HG03280 (cell line): ENCODE data around the gene DISP1.

Experiments
- ATAC-seq: cut with Tn5 transposase; IDR thresholded peaks from one replicate; pipeline ENCODE4 v1.9.1; 2021; ENCODE audit warnings: mild to moderate bottlenecking, moderate library complexity; ENCODE audit not compliant: unreplicated experiment

The DISP1 gene, protein sequence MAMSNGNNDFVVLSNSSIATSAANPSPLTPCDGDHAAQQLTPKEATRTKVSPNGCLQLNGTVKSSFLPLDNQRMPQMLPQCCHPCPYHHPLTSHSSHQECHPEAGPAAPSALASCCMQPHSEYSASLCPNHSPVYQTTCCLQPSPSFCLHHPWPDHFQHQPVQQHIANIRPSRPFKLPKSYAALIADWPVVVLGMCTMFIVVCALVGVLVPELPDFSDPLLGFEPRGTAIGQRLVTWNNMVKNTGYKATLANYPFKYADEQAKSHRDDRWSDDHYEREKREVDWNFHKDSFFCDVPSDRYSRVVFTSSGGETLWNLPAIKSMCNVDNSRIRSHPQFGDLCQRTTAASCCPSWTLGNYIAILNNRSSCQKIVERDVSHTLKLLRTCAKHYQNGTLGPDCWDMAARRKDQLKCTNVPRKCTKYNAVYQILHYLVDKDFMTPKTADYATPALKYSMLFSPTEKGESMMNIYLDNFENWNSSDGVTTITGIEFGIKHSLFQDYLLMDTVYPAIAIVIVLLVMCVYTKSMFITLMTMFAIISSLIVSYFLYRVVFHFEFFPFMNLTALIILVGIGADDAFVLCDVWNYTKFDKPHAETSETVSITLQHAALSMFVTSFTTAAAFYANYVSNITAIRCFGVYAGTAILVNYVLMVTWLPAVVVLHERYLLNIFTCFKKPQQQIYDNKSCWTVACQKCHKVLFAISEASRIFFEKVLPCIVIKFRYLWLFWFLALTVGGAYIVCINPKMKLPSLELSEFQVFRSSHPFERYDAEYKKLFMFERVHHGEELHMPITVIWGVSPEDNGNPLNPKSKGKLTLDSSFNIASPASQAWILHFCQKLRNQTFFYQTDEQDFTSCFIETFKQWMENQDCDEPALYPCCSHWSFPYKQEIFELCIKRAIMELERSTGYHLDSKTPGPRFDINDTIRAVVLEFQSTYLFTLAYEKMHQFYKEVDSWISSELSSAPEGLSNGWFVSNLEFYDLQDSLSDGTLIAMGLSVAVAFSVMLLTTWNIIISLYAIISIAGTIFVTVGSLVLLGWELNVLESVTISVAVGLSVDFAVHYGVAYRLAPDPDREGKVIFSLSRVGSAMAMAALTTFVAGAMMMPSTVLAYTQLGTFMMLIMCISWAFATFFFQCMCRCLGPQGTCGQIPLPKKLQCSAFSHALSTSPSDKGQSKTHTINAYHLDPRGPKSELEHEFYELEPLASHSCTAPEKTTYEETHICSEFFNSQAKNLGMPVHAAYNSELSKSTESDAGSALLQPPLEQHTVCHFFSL (N-terminal part only)

DNA sequence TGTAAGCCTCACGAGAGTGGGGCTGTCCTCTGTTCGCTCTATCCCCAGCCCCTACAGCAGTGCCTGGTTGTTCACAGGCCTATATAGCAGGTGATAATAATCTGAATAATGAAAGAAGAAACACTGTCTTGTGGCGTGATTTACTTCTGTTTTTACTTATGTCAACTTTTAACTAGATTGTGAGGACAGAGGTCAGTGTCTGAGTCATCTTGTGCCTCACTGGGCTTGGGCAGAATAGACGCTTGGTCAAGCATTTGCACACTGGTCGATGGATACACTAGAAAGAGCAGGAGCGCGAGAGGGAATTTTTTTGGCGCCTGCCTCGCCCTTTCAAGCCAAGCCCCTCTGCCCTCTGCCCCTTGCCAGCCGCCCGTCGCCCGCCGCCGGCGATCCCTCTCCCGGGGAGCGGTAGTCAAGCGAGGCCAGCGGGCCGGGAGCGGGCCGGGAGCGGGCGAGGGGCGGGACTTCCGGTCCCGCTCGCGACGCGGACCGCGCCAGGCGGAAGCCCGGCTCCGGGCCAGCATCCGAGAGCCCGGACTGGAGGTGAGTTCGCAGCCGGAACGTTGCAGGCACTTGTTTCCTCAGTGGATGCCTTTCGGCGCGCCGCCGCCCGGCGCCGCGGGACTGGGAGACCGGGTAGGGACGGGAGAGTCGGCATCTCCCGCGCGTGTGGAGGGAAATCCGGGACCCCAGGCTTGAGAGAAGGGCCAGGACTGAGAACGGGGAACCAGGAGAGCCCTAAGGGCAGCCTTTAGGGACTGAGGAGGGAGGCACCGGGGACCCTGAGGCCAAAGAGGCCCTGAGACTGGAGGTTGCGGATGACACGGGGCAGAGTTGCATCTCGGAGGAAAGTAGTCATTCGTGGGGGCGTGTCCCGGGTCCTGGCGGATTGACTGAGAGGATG lies at the start of gene DISP1:
TSS of gene DISP1 (plus strand) at position 504 of the 904 bp plus-strand sequence. CDS start 127,785 bp downstream, outside the sequence.
- peak; percentile 92 for ATAC-seq

DNA sequence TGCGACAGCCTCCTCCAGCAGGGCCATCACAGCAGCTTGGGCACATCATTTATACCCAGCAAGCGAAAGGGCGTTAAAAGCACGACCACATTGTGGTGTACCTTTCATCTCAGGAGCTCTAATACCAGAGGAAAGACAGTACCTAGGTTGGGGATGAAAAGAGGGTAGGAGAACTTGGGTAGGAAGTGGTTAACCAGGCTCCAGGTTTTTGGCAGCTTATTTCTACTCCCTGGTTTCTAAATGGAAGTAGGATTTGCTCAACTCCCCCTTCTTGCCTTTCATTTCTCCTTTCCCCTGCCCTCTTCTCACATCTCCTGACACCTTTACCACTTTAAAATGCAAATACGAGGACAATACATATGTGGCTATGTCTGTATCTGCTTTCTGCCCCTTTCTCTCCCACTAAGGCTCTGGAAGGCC lies 47.7 kb upstream of the DISP1 start:
- no peak for ATAC-seq

DNA sequence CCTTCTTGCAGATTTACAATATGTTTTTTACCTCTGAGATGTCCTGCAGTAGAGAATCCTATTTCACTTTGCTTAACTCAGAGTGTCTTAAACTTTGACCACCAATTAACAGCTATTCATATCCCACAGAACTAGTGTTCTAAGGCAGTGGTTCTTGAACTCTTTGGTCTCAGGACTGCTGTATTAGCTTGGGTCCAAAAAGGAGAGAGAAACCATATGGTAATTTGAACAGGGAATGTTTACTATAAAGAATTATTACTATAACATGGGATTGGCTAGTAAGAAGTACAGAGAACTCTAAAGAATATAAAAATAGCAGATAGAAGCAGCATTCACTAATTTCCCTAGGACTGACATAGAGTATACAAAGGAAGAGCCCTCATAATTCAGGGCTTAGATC lies 46.2 kb upstream of the DISP1 start:
- ATAC-seq = no peak

- no peak for ATAC-seq
Observed at GRCh38 chr1:222769181-222769580, 45.7 kb upstream of the DISP1 start.

GRCh38 chr1:222769971-222770620 lies 44.7 kb upstream of the DISP1 start:
- ATAC-seq = no peak

DNA sequence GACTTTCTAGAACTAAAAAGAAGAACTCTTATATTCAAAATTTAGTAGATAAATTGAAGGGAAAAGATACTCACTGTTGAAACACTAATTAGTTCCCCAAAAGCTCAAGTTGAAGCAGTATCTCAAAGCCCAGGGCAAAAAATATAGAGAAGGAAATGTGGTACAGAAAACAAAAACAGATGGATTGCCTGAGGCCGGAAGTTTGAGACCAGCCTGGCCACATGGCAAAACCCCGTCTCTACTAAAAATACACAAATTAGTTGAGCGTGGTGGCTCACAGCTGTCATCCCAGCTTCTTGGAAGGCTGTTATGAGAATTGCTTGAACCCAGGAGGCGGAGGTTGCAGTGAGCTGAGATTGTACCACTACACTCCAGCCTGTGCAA lies 41.9 kb upstream of the DISP1 start:
- peak; percentile 75 for ATAC-seq

DNA sequence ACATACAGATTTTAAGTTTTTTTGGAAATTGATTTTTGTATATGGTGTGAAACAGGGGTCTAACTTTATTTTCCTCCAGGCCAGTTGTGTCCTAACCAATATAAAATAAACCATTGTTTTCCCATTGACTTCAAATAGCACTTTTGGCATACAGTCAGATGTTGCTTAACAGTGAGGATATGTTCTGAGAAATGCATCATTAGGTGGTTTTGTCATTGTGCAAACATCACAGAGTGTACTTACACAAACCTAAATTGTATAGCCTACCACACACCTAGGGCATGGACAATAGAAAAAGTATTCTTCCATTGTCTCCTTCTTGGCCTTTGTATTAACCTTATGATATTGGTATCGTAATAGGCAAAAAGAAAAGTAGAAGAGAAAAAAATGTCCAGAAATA lies 37.4 kb upstream of the DISP1 start:
- ATAC-seq = no peak

GRCh38 chr1:222777977-222778376 lies 36.9 kb upstream of the DISP1 start:
- no peak for ATAC-seq

GRCh38 chr1:222781251-222781650 lies 33.6 kb upstream of the DISP1 start:
- ATAC-seq = no peak

GRCh38 chr1:222783051-222783450 lies 31.8 kb upstream of the DISP1 start:
- no peak for ATAC-seq

DNA sequence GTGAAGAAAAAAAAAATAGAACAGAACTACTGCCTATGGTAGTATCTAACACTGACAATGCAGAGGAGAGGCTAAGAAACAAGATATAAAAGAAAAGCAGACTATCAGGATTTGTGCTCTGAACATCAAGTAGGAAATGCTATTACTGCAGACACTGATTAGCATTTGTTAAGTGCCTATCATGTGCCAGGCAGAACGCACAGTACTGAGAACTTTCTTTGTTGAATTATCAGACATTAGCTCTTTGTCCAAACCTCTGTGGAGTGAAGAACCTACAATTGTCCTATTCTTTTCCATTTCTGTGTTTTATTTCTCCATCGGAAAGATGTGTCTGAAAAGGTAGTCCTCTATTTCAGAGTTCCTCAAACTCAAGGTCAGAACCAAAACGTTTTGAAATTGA lies 30.5 kb upstream of the DISP1 start:
- no peak for ATAC-seq

DNA sequence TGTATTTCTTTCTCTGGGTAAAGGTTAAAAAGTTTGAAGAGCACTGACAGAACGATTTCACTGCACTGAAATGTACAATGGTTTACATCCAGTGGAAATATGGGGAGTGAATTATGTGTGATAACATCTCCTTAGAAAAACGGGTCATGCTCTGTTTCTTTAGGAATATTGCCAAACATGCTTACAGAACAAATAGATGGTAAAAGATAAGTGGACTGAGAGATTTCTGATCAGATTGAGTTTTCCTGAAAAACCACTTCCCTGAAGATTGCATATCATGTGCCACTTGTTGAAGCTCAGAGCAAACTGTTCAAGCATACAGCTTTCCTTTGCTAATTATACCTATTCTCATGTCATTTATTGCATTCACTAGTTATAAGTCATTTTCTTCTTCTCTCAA lies 29.9 kb upstream of the DISP1 start:
- ATAC-seq = no peak

DNA sequence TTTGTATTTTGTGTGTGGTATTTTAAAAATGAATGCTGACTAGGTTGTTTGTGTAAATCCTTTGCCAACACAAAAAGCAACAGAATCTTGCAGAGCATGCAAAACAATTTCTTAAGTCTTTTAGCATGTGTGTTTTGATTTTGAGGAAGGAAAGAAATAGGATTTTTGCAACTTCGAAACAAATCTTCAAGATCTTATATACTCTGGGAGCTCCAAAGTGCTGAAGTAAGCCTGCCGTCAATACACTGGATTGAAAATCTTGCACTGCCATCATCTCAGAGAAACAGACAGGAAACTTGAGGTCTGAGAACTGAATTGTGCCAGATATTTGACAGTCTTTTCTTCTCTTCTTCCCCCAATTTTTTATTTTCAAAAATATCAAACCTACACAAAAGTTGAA lies 29.3 kb upstream of the DISP1 start:
- no peak for ATAC-seq

DNA sequence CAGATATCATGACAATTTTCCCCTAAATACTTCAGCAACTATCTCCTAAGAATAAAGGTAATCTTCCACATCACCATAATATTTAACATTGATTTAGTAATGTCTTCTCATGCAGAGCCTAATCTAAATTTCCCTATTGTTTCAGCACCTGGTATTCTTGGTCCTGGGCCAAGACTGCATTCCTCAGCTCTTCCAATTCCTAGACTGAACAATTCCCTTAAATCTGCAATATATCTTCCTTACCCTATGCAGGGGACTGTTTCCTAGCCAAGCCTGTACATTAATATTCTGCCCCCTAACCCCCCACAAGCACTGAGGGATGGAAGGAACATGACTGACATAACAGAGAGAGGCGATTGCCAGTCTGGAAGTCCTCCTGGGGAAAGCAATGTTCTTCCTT lies 28.7 kb upstream of the DISP1 start:
- ATAC-seq = no peak

- ATAC-seq = no peak
Observed at GRCh38 chr1:222787729-222788128, 27.1 kb upstream of the DISP1 start.

DNA sequence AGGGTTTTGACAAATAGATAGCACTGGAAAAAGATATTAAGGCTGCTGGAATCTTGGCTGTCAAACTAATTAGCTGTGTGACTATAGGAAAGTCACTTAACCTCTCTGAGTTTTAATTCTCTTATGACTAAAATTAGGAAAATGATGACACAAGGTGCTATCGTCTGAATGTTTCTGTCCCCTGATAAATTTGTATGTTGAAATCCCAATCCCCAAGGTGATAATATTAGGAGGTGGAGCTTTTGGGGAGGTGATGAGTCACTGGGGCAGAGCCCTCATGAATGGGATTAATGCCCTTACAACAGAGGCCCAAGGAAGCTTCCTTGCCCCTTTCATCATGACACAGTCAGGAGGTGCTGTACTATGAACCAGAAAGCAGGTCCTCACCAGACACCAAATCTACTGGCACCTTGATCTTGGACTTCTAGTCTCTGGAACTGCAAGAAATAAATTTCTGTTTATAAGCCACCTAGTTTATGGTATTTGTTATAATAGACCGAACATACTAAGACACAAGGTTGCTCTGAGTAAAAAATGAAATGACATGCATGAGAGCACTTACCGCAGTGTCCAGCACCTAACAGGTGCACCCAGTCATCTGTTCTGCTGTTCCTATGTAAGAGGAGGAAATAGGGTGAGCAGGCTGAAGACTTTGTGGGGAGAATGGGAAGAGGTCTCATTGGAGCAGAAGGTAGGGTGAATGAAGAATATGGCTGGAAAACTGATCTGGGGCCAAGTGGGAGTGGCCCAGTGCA lies 26.3 kb upstream of the DISP1 start:
- no peak for ATAC-seq

DNA sequence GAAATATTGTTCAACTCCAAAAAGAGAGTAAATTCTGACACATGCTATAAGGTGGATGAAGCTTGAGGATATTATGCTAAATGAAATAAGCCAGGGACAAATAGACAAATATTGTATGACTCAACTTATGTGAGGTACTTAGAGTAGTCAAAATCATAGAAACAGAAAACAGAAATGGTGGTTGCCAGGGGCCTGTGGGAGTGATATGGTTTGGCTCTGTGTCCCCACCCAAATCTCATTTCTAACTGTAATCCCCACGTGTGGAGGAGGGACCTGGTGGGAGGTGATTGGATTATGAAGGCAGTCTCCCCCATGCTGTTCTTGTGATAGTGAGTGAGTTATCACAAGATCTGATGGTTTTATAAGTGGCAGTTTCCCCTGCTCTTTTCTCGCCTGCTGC lies 24.7 kb upstream of the DISP1 start:
- no peak for ATAC-seq

DNA sequence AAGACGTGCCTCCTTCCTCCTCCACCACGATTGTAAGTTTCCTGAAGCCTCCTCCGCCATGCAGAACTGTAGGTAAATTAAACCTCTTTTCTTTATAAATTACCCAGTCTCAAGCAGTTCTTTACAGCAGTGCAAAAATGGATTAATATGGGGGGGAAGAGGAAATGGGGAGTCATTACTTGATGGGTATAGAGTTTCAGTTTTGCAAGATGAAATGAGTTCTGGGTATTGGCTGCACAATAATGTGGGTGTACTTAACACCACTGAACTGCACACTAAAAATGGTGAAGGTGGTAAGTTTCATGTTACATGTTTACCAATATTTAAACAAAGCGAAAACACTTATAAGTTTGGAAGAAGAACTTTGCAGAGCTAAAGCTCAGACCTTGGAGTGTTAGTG lies 24.3 kb upstream of the DISP1 start:
- ATAC-seq = no peak
